GM12878 (cell line): ENCODE data around the gene CIROP.
A peak's percentile ranks its signal among the peaks of the same experiment; 100 is the strongest.

Experiments used
- BMI1 ChIP-seq: fragments of 450-650 bp; IDR thresholded peaks from 2 replicates; pipeline ENCODE4 v1.6.1; 2016; ENCODE audit warnings: mild to moderate bottlenecking, moderate library complexity, borderline replicate concordance
- CBX3 ChIP-seq: fragments of 200-600 bp; sonication (generic); IDR thresholded peaks from 2 replicates; pipeline ENCODE4 v1.6.1; 2016; ENCODE audit warnings: low read depth, borderline replicate concordance
- CHD1 ChIP-seq: IDR thresholded peaks from 2 replicates; pipeline ENCODE4 v1.6.1; 2012; ENCODE audit warnings: low read depth, low read length, improper control_type of control experiment
- EP300 ChIP-seq, 2 experiments: fragments of 150-350 bp in 1 of 2; IDR thresholded peaks; 2 replicates each; pipeline ENCODE4 v1.6.1; 2011 to 2012; ENCODE audit warnings: low read depth in 2 of 2, low read length in 2 of 2, borderline replicate concordance in 1 of 2, improper control_type of control experiment in 1 of 2, inconsistent platforms in 1 of 2; ENCODE audit not compliant: control insufficient read depth in 1 of 2
- FOXK2 ChIP-seq: fragments of 450-650 bp; IDR thresholded peaks from 2 replicates; pipeline ENCODE4 v1.6.1; 2017; ENCODE audit warnings: mild to moderate bottlenecking, moderate library complexity
- NFIC ChIP-seq: IDR thresholded peaks from 2 replicates; pipeline ENCODE4 v1.6.1; 2012; ENCODE audit warnings: low read depth, mild to moderate bottlenecking, inconsistent platforms, low read length, moderate library complexity
- PBX3 ChIP-seq: IDR thresholded peaks from 2 replicates; pipeline ENCODE4 v1.6.1; 2011; ENCODE audit warnings: mild to moderate bottlenecking, low read depth, low read length, moderate library complexity; ENCODE audit not compliant: insufficient replicate concordance
- POLR2AphosphoS5 ChIP-seq: IDR thresholded peaks from 2 replicates; pipeline ENCODE4 v1.6.1; 2011; ENCODE audit warnings: mild to moderate bottlenecking, low read length, inconsistent platforms
- SREBF2 ChIP-seq: IDR thresholded peaks from 2 replicates; pipeline ENCODE4 v1.6.1; 2012; ENCODE audit warnings: mild to moderate bottlenecking, low read length
- TAF1 ChIP-seq: IDR thresholded peaks from 2 replicates; pipeline ENCODE4 v1.6.1; 2011; ENCODE audit warnings: mild to moderate bottlenecking, low read depth, low read length, borderline replicate concordance
- ZNF217 ChIP-seq: fragments of 450-650 bp; IDR thresholded peaks from 2 replicates; pipeline ENCODE4 v1.6.1; 2017; ENCODE audit warnings: antibody characterized with exemption, mild to moderate bottlenecking
- ZSCAN29 ChIP-seq: fragments of 450-650 bp; IDR thresholded peaks from 2 replicates; pipeline ENCODE4 v1.6.1; 2017; ENCODE audit warnings: mild to moderate bottlenecking, moderate library complexity
- TF ChIP-seq, protein P1 (sequence below), 3 experiments: IDR thresholded peaks in 2 of 3; conservative IDR thresholded peaks in 1 of 3; 2 replicates each; pipeline ENCODE4 v1.5.1; 2011; ENCODE audit warnings: low read depth in 3 of 3, low read length in 3 of 3, mild to moderate bottlenecking in 3 of 3, control low read depth in 2 of 3, moderate library complexity in 2 of 3, inconsistent platforms in 1 of 3, mixed read lengths in 1 of 3; ENCODE audit not compliant: control insufficient read depth in 2 of 3, insufficient read depth in 1 of 3; ENCODE audit errors: extremely low read depth in 1 of 3

DNA sequence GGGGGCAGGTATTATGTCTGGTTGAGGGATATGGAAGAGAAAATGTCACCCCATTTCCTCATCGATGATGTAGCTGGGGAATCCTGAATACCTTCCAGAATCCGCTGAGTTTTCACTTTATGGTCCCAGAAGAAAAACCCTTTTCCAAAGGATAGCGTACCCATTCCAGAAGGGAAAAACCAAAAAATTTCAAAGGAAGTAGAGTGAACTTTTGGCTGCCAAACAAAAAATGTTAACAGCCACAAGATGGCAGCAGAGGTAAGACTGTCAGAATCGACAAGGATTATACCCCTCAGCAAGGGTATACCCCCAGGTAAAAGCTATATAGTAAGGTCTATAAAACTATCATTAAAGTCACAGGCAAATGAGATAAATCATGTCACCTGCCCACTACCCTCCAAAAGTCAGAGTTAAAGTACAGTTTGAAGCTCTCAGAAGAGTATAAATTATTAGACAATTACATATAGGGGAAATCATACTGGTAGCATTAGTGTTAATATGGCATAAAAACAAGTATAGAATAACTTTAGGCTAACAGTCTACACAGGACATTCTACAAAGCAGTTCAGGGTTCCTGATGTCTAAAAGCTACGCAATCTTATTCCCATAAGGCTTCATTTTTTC is 27.9 kb downstream of the CIROP start:
- TF ChIP-seq CBX3 (no peak), EP300 (IDR thresholded peaks at IDR 0.05; ENCODE audit: borderline replicate concordance in 1 of 2, control insufficient read depth in 1 of 2, low read depth in 2 of 2, low read length in 2 of 2) (no peak), NFIC (no peak), POLR2AphosphoS5 (no peak), TAF1 (no peak), ZNF217 (no peak), SREBF2 (no peak), CHD1 (no peak), PBX3 (no peak), FOXK2 (no peak), ZSCAN29 (no peak), BMI1 (no peak)
- TF ChIP-seq, protein P1, sequence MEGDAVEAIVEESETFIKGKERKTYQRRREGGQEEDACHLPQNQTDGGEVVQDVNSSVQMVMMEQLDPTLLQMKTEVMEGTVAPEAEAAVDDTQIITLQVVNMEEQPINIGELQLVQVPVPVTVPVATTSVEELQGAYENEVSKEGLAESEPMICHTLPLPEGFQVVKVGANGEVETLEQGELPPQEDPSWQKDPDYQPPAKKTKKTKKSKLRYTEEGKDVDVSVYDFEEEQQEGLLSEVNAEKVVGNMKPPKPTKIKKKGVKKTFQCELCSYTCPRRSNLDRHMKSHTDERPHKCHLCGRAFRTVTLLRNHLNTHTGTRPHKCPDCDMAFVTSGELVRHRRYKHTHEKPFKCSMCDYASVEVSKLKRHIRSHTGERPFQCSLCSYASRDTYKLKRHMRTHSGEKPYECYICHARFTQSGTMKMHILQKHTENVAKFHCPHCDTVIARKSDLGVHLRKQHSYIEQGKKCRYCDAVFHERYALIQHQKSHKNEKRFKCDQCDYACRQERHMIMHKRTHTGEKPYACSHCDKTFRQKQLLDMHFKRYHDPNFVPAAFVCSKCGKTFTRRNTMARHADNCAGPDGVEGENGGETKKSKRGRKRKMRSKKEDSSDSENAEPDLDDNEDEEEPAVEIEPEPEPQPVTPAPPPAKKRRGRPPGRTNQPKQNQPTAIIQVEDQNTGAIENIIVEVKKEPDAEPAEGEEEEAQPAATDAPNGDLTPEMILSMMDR (IDR thresholded peaks at IDR 0.05 in 2 of 3, conservative IDR thresholded peaks at IDR 0.05 in 1 of 3; ENCODE audit: control insufficient read depth in 2 of 3, extremely low read depth in 1 of 3, insufficient read depth in 1 of 3, low read depth in 3 of 3, low read length in 3 of 3): peak; percentile 49 to 60 (median 59)
